OCI-LY3 (cell line): ENCODE results near the gene FSTL5.

ENCODE experiments used
- H2AFZ ChIP-seq: fragments of 200-600, 300-600 bp; shearing (Covaris generic); 2 replicates; pipeline ENCODE4 v1.6.0; 2014; ENCODE audit warnings: antibody characterized with exemption, low read depth, low read length
- H3K27ac ChIP-seq: fragments of 200-600, 300-600 bp; sonication (generic); 2 replicates; pipeline ENCODE4 v1.5.1; 2014; ENCODE audit warnings: mild to moderate bottlenecking, low read length, moderate library complexity, mixed read lengths
- H3K27me3 ChIP-seq: fragments of 200-600, 300-600 bp; sonication (generic); 2 replicates; pipeline ENCODE4 v1.6.1; 2014; ENCODE audit warnings: low read depth, low read length, mixed read lengths
- H3K36me3 ChIP-seq: fragments of 200-600, 300-600 bp; sonication (generic); replicated peaks from 2 replicates; pipeline ENCODE3; 2014; ENCODE audit warnings: low read depth, low read length, mixed read lengths
- H3K4me1 ChIP-seq: fragments of 300-600, 200-600 bp; sonication (generic); 2 replicates; pipeline ENCODE4 v1.6.1; 2014; ENCODE audit warnings: low read length, mixed read lengths
- H3K4me2 ChIP-seq: fragments of 200-600, 300-600 bp; sonication (generic); 2 replicates; pipeline ENCODE4 v1.6.1; 2014; ENCODE audit warnings: low read length, mixed read lengths
- H3K4me3 ChIP-seq: fragments of 300-600, 200-600 bp; sonication (generic); 2 replicates; pipeline ENCODE4 v1.5.1; 2014; ENCODE audit warnings: antibody characterized with exemption, mild to moderate bottlenecking, low read length, moderate library complexity
- H3K79me2 ChIP-seq: fragments of 300-600, 200-600 bp; shearing (Covaris generic); 2 replicates; pipeline ENCODE4 v1.6.1; 2014; ENCODE audit warnings: mild to moderate bottlenecking, low read length, mixed read lengths
- H3K9ac ChIP-seq: fragments of 300-600, 200-600 bp; shearing (Covaris generic); 2 replicates; pipeline ENCODE4 v1.6.0; 2014; ENCODE audit warnings: mild to moderate bottlenecking, low read length, moderate library complexity
- H3K9me3 ChIP-seq: fragments of 200-600, 300-600 bp; shearing (Covaris generic); 2 replicates; pipeline ENCODE4 v1.6.1; 2014; ENCODE audit warnings: low read length, mixed read lengths; ENCODE audit not compliant: insufficient read depth
- H4K20me1 ChIP-seq: fragments of 200-600, 300-600 bp; sonication (generic); 2 replicates; pipeline ENCODE4 v1.6.1; 2016; ENCODE audit warnings: low read length, mixed read lengths; ENCODE audit not compliant: insufficient read depth
- CTCF ChIP-seq: fragments of 200-600, 300-600 bp; sonication (generic); IDR thresholded peaks from 2 replicates; pipeline ENCODE4 v1.5.1; 2014; ENCODE audit warnings: antibody characterized with exemption, low read length, low read depth
- EZH2phosphoT487 ChIP-seq: fragments of 200-600 bp; shearing (Covaris generic); IDR thresholded peaks from 2 replicates; pipeline ENCODE4 v1.6.1; 2018; ENCODE audit warnings: antibody characterized with exemption, mixed run types, low read depth

Gene FSTL5

DNA sequence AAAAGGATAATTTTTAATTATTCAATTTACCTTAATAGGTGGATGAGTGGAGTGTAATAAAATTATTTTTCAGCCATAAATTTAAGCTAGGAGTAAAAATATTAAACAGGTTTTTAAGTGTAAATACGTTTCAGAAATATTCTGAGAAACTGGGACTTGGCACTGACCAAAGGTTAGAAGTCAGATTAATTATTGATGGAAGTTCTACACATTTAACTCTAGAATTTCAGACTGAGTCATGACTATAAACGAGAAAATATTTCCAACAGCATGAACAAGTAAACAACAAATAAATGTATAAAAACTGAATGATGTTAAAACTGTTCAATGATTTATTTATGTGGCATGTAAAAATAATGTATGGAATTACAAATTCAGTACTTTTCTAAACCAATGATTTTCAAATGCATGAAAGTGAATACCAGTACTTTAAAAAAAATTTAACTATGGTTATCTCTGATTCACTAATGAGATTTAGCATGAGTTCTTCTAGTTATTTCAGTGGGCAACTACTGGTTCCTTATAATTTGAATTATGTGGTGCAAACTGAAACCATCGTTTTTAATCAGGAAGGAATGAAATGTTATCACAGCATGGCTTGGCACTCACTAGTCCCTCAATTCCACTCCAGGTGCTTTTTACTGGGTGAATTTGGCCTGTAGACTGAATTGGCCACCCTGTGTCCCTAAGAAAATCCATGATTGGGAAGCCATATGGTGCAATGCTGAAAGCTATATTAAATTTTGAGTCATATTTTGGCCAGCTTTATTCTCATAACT lies 244.2 kb downstream of the FSTL5 start:
- Histone ChIP-seq H3K9me3 (no peaks in the 10 kb centered on the region), H3K9ac (no peak overlapping the region), H3K36me3 (no peaks in the 10 kb centered on the region), H3K27me3 (no peaks in the 10 kb centered on the region), H3K4me3 (no peak overlapping the region; the same call in 1 of the 2 replicates), H3K27ac (no peak overlapping the region), H3K4me2 (peak overlapping the region; percentile 22; the same call in 1 of the 2 replicates), H2AFZ (0 out of 2 replicates have a peak overlapping the region, but pooled peaks have one; percentile 9), H3K4me1 (peaks cover 21% of the 10 kb centered on the region), H3K79me2 (no peaks in the 10 kb centered on the region), H4K20me1 (no peaks in the 10 kb centered on the region)
- TF ChIP-seq EZH2phosphoT487 (no peak), CTCF (no peak)

DNA sequence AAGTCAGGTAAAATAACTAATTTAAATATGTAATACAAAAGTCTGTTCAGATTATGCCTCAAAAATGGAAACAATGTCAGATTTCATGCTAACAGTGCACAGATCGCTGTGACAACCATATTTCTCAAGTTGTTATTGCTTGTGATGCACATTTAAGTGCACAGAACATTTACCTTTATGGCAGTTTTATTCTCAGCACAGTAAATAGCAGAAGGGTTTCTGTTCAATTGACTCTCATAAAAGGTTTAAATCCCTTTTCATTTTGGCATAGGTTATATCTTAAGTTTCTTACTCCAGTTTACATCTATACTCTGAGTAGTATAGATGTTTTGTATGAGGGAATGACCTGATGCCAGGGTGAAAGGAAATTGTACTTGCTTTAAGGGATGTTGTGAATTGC lies 247.8 kb downstream of the FSTL5 start:
- H3K27ac ChIP-seq, result no peak overlapping the region
- TF ChIP-seq CTCF, result no peak
- TF ChIP-seq EZH2phosphoT487, result no peak
- peaks cover 19% of the 10 kb centered on the region for H3K4me1 ChIP-seq
- H3K9me3 ChIP-seq, result no peaks in the 10 kb centered on the region
- H3K4me2 ChIP-seq, result no peak overlapping the region
- no peak overlapping the region for H2AFZ ChIP-seq
- H3K4me3 ChIP-seq, result no peak overlapping the region
- no peaks in the 10 kb centered on the region for H4K20me1 ChIP-seq
- H3K9ac ChIP-seq, result no peak overlapping the region
- no peaks in the 10 kb centered on the region for H3K36me3 ChIP-seq
- no peaks in the 10 kb centered on the region for H3K27me3 ChIP-seq
- H3K79me2 ChIP-seq, result no peaks in the 10 kb centered on the region

GRCh38 chr4:161907590-161907955 lies 256.2 kb downstream of the FSTL5 start:
- no peaks in the 10 kb centered on the region for H3K36me3 ChIP-seq
- no peak overlapping the region for H3K9ac ChIP-seq
- H3K27ac ChIP-seq, result no peak overlapping the region
- TF ChIP-seq CTCF (no peak), EZH2phosphoT487 (no peak)
- no peaks in the 10 kb centered on the region for H3K4me1 ChIP-seq
- H3K4me3 ChIP-seq, result no peak overlapping the region
- H3K4me2 ChIP-seq, result no peak overlapping the region
- no peak overlapping the region for H2AFZ ChIP-seq
- no peaks in the 10 kb centered on the region for H3K9me3 ChIP-seq
- no peaks in the 10 kb centered on the region for H3K79me2 ChIP-seq
- H3K27me3 ChIP-seq, result no peaks in the 10 kb centered on the region
- no peaks in the 10 kb centered on the region for H4K20me1 ChIP-seq

GRCh38 chr4:161906836-161907589 lies 256.8 kb downstream of the FSTL5 start:
- no peak for TF ChIP-seq CTCF
- TF ChIP-seq EZH2phosphoT487, result no peak
- H3K9me3 ChIP-seq, result no peaks in the 10 kb centered on the region
- no peaks in the 10 kb centered on the region for H3K4me1 ChIP-seq
- no peaks in the 10 kb centered on the region for H3K36me3 ChIP-seq
- H3K27me3 ChIP-seq, result no peaks in the 10 kb centered on the region
- no peak overlapping the region for H3K4me3 ChIP-seq
- no peaks in the 10 kb centered on the region for H3K79me2 ChIP-seq
- H2AFZ ChIP-seq, result no peak overlapping the region
- no peak overlapping the region for H3K9ac ChIP-seq
- H3K4me2 ChIP-seq, result no peak overlapping the region
- H3K27ac ChIP-seq, result no peak overlapping the region
- no peaks in the 10 kb centered on the region for H4K20me1 ChIP-seq
